Neural crest cell (in vitro differentiated cells): ENCODE results near the gene PRDM16. TPM values are rescaled to one million over a fixed set of nuclear protein-coding genes. Genes with fewer than 3 reads are reported as not detected.

Source experiments
- DNase-seq: peaks from one replicate; pipeline ENCODE4 v3.0.0; 2021; ENCODE audit warnings: low read depth, mixed read lengths, low spot score
- H3K27ac Mint-ChIP-seq: one replicate; pipeline ENCODE4 v1.8.0; 2021; ENCODE audit warnings: mild to moderate bottlenecking, mixed read lengths; ENCODE audit not compliant: unreplicated experiment
- H3K27me3 Mint-ChIP-seq: 2 replicates; pipeline ENCODE4 v1.8.0; 2021; ENCODE audit warnings: low read depth, mild to moderate bottlenecking, mixed read lengths
- H3K36me3 Mint-ChIP-seq: 2 replicates; pipeline ENCODE4 v1.8.0; 2021; ENCODE audit warnings: low read depth, mild to moderate bottlenecking, mixed read lengths
- H3K4me1 Mint-ChIP-seq: 2 replicates; pipeline ENCODE4 v1.8.0; 2021; ENCODE audit warnings: mixed read lengths
- H3K4me3 Mint-ChIP-seq: one replicate; pipeline ENCODE4 v1.8.0; 2021; ENCODE audit warnings: mild to moderate bottlenecking, mixed read lengths
- H3K9me3 Mint-ChIP-seq: 2 replicates; pipeline ENCODE4 v1.8.0; 2021; ENCODE audit warnings: mixed read lengths
- total RNA-seq: library from RNA; stranded (reverse); gene quantifications from 2 replicates; pipeline ENCODE4 v1.2.1, GENCODE V29; 2021
- TF ChIP-seq, protein P1 (sequence below): fragments of 200-600 bp; sonication (generic); conservative IDR thresholded peaks from 2 replicates; pipeline ENCODE4 v1.5.0; 2021; ENCODE audit warnings: antibody characterized with exemption, mild to moderate bottlenecking

The PRDM16 gene
- total RNA-seq, 1 donor from 2014 or later, result 11.7 TPM

DNA sequence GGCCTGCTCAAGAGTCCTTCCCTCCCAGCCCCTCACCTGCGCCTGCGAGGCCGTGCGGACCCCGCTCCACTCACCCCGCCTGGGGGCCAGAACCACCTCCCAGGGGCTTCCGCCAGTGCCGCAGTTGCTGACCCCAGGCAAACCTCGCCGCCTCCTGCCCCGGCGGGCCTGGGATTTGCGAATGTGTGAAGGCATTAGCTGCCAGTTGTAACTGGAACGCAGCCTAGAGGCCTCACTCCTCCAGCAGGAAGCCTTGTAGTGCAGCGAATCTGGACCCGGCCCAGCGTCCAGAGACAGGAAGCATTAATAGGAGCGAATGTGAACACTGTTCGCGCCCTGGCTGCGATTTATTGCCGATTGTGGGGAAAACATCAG, 244.6 kb downstream of the PRDM16 start:
- H3K4me1 Mint-ChIP-seq, result peaks cover 54% of the 10 kb centered on the region
- H3K36me3 Mint-ChIP-seq, result no peaks in the 10 kb centered on the region
- no peaks in the 10 kb centered on the region for H3K9me3 Mint-ChIP-seq
- H3K27ac Mint-ChIP-seq, result peak overlapping the region; percentile 50
- H3K4me3 Mint-ChIP-seq, result peak overlapping the region; percentile 57
- peaks cover 29% of the 10 kb centered on the region for H3K27me3 Mint-ChIP-seq
- TF ChIP-seq, protein P1, sequence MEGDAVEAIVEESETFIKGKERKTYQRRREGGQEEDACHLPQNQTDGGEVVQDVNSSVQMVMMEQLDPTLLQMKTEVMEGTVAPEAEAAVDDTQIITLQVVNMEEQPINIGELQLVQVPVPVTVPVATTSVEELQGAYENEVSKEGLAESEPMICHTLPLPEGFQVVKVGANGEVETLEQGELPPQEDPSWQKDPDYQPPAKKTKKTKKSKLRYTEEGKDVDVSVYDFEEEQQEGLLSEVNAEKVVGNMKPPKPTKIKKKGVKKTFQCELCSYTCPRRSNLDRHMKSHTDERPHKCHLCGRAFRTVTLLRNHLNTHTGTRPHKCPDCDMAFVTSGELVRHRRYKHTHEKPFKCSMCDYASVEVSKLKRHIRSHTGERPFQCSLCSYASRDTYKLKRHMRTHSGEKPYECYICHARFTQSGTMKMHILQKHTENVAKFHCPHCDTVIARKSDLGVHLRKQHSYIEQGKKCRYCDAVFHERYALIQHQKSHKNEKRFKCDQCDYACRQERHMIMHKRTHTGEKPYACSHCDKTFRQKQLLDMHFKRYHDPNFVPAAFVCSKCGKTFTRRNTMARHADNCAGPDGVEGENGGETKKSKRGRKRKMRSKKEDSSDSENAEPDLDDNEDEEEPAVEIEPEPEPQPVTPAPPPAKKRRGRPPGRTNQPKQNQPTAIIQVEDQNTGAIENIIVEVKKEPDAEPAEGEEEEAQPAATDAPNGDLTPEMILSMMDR, result no peak
- no peak for DNase-seq

DNA sequence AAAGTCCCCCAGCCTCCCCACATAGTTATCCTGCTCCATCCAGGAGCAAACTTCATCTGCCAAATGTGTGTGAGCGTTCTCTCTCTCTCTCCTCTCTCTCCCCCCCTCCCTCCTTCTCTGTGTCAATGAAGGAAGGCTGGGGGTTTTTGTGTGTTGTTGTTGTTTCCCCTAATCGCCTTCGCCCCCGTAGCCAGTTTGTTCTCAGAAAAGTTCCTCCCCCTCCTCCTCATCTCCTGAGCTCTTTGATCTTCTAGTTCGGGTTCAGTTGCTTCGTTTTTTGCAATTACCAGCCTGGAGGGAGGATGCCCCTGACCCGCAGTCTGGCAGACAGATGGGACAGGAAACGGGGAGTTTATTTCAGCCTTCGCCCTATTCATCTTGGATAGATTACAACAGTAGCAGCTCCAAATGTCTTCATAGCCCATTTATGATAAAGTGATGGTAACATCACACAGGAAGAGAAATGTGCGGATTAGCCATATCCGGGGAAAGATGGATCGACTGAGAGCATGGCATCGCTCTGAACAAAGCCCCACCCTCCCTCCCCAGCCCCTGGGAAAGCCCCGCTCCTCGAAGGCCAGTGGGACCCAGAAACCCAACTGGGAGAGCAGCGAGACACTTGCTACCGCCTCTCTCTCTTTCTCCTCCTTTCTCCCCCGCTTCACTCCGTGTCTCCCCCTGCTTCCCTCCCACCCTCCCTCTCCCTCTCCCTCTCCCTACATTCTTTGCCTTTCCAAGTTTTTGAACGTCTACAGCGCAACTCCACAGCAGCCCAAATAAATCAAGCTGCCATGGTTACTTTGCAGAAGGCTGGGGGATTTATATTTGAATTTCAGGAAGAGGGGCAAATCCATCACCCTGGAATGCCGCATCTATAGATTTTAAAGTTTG, 245.7 kb downstream of the PRDM16 start:
- no peak for DNase-seq
- H3K4me1 Mint-ChIP-seq, result peaks cover 60% of the 10 kb centered on the region
- peak overlapping the region; percentile 58 for H3K4me3 Mint-ChIP-seq
- TF ChIP-seq, protein P1, result no peak
- peak overlapping the region; percentile 96 for H3K27ac Mint-ChIP-seq
- H3K9me3 Mint-ChIP-seq, result no peaks in the 10 kb centered on the region
- peaks cover 29% of the 10 kb centered on the region for H3K27me3 Mint-ChIP-seq
- no peaks in the 10 kb centered on the region for H3K36me3 Mint-ChIP-seq

DNA sequence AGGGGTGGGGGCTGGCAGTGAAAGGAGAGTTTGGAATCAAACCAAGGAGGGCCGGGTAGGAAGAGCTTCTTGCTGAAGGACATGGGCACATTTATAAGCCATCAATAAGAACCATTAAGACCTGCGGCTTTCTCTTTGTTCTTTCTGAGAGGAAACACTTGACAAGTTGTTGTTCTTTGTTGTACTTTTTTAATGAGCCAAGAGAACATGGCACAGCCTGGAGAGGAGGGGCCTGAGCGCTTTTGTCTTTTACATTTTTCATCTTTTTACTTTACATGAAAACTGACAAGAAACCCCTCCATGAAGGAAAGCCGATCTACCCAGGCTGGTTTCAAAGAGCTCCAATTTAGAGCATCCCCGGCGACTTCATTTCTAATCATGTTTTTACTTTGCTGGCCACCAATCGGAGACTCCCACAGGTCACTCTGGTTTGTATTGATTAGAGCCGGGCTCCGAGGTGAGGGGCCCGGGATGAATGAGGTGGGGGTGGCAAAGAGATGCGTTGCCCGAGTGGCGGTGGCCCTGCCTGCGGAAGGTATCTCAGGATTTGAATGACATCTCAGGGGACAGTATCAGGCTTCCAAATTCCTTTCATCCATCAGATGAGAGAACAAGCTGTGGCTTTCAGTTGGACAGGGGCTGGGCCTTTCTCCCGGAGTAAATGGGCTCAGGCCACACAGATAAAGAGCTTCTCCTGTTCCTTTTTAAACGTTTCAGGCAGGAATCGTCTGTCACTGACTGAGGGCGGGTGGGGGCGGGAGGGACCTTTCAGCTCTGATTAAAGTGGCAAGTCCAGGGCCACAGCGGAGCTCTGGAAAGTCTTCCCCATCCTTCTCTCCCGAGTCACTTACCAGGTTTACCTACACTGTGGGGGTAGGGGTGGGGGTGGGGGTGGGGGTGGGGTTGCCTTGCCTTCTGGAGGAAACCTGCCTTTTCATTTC, 246.7 kb downstream of the PRDM16 start:
- Mint-ChIP-seq H3K27me3 (peaks cover 28% of the 10 kb centered on the region), H3K4me3 (peak overlapping the region; percentile 7)

DNA sequence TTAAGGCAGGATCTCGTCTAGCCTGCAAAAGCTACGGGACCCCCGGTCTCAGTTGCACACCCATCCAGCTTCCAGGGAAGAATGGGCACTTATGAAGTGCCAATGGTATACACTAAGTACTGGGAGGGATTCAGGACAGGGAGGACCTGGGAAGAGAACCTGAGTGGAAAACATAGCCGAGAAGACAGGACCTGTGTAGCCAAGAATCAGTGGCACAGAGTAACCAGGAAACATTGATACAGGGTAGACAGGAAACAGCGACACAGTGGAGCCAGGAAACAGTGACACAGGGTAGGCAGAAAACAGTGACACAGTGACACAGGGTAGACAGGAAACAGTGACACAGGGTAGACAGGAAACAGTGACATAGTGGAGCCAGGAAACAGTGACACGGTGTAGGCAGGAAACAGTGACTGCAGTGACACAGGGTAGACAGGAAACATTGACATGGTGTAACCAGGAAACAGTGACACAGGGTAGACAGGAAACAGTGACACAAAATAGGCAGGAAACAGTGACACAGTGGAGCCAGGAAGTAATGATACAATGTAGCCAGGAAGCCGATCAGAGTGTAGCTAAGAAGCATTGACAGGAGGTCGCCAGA, 247.4 kb downstream of the PRDM16 start:
- Mint-ChIP-seq H3K27ac (no peak overlapping the region), H3K9me3 (no peaks in the 10 kb centered on the region), H3K36me3 (no peaks in the 10 kb centered on the region), H3K27me3 (peaks cover 25% of the 10 kb centered on the region), H3K4me1 (peaks cover 61% of the 10 kb centered on the region), H3K4me3 (no peak overlapping the region)
- TF ChIP-seq, protein P1, result no peak
- no peak for DNase-seq

More for the DNA sequence above, 246.7 kb downstream of the PRDM16 start:
- TF ChIP-seq, protein P1, result no peak
- H3K36me3 Mint-ChIP-seq, result no peaks in the 10 kb centered on the region
- H3K9me3 Mint-ChIP-seq, result no peaks in the 10 kb centered on the region
- peaks cover 63% of the 10 kb centered on the region for H3K4me1 Mint-ChIP-seq
- DNase-seq, result no peak
- H3K27ac Mint-ChIP-seq, result no peak overlapping the region

DNA sequence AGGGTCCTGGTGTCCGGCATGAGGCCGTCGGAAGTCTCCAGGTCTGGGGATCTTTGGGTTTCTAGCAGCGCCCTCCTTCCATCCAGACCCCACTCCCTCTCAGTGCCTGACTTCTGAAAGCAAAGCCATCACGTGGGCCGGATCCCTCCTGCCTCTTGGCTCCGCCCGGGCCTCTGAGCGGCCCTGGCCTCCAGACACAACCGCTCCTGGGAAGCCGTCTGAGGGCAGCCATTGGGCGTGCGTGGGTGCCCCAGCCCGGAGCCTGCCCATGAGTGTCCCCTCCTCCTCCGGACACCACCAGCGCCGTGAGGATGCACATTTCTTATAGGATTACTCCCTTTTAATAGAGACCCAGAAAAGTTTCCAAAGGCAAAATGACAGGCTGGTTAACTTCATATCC, 248.5 kb downstream of the PRDM16 start:
- Mint-ChIP-seq H3K4me3 (no peak overlapping the region), H3K27ac (no peak overlapping the region), H3K4me1 (peaks cover 61% of the 10 kb centered on the region), H3K27me3 (peaks cover 23% of the 10 kb centered on the region), H3K36me3 (no peaks in the 10 kb centered on the region), H3K9me3 (no peaks in the 10 kb centered on the region)
- no peak for DNase-seq
- TF ChIP-seq, protein P1, result no peak
